Frontal cortex (tissue), 4 donors: Measurements from ENCODE around the gene TBC1D22A. TPM values are rescaled to one million over a fixed set of nuclear protein-coding genes. Genes with fewer than 3 reads are reported as not detected.

Experiments used
- DNase-seq, 2 donors: peaks; one replicate each; pipeline ENCODE4 v3.0.0; 2012; ENCODE audit warnings: low spot score in 2 of 2
- FAIRE-seq: peaks from 2 replicates; lab custom pipeline; 2012; peaks lifted over from hg19 to GRCh38; lab: Jason Lieb, UNC
- total RNA-seq: library from RNA; depleted of rRNA; stranded (reverse); fragments of >200 nt; gene quantifications from one replicate; pipeline ENCODE4 v1.2.3, GENCODE V29; 2014
- donor health status: control.
- donor health status: control.
- donor health status: control.

TBC1D22A gene
- total RNA-seq, 1 donor from 2014 or later = 5.3 TPM

DNA sequence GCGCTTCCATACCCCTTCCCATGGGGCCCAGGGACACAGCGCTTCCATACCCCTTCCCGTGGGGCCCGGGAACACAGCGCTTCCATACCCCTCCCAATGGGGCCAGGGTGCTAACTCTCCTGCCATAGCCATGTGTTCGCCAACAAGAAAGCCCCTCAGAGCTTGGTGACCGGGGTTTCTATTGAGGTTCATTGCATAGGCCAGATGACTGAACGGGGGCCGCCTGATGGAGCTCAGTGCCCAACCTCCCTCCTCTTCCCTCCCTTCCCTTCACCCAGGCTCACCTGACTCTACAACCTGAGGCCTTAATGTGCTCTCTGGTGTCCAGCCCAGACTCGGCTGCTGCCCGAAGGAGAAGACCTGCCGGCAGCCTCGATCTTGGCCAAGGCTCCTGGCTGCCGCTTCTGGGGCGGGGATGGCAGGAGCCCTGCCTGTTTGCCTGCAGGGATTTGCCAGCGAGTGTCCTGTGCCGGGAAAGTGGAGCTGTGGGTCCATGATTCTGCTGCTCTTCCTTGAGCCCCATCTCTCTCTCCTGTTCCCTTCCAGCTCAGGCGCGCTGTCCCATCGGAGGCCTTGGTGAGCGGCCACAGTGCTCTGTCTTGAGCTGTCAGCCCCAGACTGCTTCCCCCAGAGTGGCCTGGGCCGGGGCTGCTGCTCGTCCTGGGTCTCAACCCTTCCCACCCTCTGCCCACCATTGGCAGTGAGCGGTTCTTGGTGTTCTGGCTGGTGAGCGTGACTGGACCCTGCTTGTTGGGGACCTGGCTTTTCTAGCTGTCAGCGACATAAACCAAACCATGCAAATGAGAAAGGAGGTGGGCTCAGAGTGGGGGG is 267.0 kb downstream of the TBC1D22A start:
- FAIRE-seq (no peak), DNase-seq (no peak)

DNA sequence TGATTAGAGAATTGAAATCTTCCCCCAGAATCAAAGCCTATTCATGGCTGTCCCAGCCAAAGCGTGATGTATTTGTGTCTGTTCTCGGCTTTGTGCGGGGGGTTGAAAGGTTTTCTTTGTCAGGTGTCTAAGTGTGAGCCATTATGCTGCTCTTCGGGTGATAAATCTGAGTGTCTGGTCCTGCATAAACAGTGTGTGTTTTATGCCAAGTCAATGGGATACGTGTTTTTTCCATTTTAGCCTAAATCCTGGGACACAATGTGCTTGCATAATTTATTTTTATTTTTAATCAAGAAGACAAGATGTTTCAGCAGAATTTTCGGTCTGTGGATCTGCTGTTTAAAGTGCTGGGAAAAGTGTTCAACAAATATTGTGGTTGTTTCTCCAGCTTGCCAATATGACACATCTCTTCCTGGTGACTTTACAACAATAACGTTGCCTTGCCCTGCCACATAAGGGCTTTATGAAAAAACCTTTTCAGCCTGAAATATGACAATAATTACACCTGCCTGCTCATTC is 267.8 kb downstream of the TBC1D22A start:
- FAIRE-seq = no peak
- peak in 1 of 2 donors; percentile 50 for DNase-seq

DNA sequence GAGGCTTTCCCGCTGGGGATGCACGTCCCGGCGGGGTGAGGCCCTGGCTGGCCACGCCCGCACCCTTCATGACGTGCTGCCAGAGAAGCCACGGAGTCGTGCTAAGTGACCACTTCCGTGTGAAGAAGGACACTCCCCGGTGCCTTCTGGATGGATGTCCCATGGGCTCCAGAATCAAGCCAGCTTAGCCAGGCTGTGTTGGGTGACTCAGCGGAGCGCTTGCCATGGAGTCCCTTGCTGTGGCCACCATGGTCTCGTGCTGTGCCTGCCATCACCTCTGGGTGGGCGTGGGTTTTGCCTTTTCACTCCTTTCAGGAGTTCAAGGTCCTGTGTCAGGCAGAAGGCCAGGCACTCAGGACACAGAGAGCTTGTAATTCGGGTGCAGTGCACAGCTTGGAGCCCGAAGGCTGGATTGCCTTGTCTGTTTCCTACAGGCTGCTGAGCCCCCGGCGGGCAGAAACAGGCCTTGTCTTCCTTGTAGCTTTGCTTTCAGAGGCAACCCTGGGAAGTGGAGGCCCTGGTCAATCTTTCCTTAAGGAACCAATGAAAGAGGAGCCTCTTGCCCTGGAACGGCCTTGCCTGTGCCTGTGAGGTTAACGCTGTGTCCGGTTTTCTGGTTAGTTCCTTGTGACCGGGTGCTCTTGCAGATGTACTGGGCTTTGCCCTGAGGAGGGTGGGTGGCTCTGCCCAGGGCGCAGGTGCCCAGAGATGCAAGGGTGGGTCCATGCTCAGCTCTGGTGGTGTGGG is 268.6 kb downstream of the TBC1D22A start:
- no peak for FAIRE-seq

DNA sequence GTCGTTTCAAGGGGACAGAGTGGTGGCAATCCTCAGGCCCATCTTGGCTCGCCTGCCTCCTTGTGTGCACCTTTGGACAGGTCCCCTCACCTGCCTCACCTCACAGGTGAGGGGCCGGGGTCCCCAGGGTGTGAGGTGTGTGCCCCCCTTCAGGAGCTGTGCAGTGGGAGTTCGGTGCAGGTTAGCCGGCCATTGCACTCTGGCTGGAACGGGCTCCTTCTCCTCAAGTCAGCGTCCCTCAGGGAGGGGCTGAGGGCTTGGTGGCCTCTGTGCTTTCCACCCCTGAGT is 269.1 kb downstream of the TBC1D22A start:
- DNase-seq (no peak), FAIRE-seq (no peak)

More for the DNA sequence above, 268.6 kb downstream of the TBC1D22A start:
- no peak for DNase-seq

DNA sequence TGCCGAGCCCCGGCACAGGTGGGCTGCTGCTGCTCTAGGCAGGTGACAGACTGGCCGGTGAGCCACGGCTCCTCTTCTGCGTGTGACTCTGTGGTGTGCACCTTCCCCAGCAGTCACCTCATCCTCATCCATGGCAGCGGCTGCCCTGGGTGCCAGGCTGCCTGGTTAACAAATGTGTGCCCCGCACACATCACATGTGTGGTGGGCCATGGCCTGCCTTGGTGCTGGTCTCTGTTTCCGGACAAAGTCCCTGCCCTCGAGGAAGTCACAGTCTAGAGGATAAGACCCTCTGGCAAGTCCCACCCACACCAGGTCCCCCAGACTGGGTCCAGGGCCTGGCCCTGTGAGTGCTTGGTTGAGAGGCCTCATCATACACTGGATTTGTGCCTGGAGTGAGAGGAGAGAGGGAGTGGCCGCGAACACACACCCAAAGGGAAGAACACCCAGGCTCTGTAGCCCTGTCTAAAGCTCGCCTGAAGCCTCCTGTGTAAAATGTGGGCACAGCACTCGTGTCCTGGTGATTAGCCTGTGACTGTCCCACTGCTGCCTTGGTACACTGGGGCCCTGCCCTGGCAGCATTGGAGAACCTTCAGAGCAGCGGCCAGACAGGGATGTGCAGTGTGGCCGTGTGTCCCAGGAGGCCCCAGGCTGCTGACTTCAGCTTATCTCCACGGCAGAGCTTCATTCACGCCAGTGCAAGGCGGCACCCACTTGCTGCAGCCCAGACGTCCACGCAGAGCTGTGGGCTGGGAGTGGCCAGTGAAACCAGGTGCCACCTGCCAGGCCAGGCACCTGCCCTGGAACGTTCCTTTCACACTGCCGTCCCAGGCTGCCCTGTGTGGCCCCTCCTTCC is 269.9 kb downstream of the TBC1D22A start:
- FAIRE-seq = no peak
- DNase-seq = no peak

DNA sequence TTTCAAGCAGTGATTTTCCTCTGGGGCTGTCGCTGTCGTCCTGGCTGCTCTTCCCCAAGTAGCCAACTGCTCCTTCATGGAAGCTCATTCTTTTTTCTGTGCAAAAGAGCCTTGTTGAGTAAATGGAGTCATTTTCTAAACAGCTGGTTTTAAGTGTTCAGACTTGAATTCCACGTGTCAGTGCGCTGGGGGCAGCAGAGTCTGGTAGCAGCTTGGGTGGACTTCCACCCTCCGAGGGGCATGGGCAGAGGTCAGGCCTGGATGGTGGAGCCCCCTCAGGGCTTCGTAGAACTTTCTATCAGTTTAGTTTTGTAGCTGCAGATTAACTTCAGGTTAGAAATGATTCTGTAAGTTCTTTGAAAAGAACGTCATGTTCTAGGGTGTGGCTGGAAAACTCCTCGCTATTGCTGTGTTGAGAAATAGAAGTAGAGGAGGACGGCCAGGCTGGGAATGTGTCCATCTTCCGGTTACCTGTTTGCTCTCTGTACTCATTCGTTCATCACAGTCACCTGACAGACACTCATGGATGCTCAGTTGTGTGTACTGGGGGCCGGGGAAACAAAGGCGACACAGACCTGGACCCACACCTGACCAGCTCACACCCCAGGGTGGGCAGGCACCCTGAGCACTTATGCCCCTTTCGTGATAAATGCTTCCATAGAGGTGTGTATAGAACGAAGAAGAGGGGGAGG is 270.7 kb downstream of the TBC1D22A start:
- no peak for FAIRE-seq

DNA sequence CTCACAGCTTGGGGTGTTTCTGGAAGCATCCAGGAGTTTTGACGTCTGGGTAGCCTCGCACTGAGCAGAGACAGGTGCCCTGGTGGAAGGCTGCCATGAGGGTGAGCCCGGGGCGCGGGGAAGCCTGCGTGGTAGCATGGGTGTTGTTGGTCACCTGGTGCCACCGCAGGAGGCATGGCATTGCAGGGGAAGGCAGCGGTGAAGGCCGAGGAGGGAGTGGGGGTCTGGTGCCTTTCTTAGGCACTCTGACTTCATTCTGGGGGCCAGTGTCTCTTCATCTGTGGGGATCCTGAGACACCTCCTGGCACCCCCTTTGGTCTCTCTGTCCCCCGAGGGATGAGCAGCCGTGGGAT is 271.2 kb downstream of the TBC1D22A start:
- FAIRE-seq (no peak), DNase-seq (no peak)

More for the DNA sequence above, 270.7 kb downstream of the TBC1D22A start:
- DNase-seq = no peak

DNA sequence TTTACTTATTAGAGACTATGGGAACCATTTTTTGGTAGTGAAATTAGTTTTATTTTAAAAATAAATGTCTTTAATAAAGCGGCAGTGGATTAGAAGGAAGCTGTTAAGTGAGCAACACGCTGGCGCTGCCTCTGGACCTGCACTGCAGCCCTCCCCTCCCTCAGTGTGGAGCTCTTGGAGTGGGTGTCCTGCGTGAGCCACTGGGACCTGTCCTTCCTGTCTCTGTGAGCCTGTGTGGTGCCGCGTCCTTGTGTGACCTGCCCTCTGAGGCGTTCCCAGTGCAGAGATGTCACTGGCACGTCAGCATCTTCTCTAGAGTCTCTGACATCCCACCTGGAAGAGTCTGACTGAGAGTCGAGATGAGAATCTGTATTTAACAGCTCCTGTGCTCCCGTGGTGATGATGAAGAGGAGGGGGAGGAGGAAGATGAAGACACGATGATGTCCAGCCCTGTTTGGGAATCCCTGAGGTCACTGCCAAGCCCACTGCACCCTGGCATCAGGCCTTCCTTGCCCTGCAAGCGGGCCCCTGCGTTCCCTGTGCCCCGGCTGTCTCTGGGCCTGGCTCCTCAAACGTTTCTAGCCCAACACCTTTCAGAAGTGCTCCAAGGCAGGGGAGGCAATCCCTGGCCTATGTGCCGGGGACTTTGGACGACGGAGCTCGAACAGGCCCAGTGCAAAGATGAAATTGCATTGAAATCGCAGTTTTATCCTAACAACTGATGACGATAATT is 271.8 kb downstream of the TBC1D22A start:
- DNase-seq = no peak

DNA sequence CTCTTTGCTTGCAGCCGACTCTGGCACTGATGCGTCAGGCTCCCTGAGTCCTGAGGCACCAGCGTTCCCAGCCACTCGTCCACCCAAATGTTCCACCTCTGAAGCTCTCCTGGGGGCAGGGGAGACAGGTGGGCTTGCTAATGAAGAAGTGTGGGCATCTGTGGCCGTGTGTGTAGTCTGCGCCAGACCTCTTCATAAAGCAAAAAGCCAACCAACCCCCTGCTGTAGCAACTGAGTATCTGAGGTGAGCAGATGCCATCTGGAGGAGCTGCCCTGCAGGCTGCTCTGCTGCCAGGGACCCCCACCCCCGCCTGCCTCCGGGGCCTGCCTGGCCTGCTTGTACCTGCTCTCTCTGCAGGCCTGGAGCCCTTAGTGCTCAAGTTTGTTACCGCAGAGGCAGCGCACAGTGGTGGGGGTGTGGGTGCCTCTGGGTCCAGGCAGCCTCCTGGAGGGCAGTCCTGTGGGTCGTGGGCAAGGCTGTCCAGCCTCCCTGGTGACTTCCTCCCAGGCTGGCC is 272.5 kb downstream of the TBC1D22A start:
- no peak for FAIRE-seq
- DNase-seq = no peak

More for the DNA sequence above, 271.8 kb downstream of the TBC1D22A start:
- no peak for FAIRE-seq

DNA sequence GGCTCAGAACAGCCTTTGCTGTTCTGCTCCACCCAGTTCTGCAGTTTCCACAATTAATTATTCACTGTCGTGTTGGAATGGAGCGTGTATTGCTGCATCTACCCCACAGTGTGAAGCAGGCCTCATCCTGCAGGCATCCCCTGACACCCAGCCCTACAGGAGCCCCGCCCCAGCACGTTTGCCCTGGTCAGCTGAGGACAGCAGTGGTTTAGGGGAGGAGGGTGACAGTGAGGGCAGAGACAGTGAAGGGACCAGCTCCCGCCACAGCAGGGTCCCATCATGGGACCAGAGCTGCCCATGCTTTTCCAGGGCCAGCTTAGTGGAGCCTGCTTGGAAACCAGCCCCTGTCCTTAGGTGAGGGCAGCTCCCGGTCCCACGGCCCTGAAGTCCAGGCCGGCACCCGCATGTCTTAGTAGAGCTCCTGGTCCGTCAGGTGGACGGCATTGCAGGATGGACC is 273.0 kb downstream of the TBC1D22A start:
- no peak for DNase-seq
- no peak for FAIRE-seq

DNA sequence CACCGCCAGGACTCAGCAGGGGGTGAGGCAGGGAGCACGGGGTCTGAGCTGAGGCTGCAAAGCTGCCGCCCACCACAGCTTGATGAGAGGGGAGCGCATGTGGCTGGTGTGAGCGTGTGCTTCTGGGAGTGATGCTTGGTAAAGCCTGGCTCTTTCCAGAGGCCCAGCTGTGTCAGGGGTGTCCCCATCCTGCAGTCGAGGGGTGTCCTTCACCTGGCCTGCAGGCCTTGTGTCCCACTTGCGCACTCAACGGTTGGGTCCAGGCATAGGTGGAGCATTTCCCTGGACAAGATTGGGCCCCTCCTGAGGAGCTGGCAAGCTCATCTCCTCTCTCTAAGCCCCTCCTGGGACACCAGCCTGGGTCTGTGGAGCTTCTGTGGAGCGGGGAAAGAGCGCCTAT is 273.9 kb downstream of the TBC1D22A start:
- DNase-seq = no peak
- FAIRE-seq = no peak

DNA sequence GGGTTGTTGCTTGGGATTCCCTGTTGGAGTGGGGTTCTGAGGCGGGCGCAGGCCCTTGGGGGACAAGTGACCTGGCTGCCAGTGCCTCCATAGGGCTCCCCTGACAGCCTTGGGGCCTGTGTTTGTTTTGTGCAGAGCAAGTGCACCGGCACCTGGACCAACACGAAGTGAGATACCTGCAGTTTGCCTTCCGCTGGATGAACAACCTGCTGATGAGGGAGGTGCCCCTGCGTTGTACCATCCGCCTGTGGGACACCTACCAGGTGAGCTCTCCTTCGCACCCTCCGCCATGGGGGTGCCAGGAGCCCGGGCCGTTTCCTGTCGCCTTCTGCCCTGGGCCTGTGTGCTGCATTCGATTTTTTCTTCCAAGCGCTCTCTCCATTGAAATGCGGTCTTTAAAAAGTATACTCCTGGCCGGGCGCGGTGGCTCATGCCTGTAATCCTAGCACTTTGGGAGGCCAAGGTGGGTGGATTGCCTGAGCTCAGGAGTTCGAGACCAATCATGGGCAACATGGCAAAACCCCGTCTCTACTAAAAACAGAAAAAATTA is 274.6 kb downstream of the TBC1D22A start:
- DNase-seq (no peak), FAIRE-seq (no peak)

DNA sequence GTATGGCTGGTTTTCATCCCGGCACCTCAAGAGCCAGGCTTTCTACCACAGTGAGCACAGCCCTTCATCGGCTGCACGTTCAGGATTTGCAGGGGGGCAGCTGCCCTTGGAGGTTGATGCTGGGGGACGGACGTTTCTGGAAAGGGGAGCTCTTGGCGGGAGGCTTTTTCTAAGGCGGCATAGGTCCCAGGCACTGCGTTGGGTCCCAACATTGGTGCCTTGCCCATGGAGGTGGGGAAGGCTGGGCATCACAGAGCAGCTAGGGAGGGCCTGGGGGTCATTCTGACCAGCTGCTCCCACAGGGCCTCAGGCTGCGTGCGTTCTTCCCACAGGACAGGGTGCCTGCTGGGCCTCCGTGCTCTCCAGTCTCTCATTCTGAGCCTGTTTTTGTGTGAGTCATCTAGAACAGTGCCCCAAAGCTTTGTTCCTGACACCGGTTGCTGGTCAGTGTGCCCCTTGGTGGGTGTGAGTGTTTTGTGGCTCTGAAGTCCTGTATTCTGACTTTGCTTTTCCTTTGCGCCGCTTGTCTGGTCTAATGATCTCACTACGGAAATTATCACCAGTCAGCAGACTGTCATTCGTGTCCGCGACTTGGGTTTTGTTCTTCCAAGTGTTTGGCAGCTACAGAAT is 275.9 kb downstream of the TBC1D22A start:
- no peak for DNase-seq
- no peak for FAIRE-seq

DNA sequence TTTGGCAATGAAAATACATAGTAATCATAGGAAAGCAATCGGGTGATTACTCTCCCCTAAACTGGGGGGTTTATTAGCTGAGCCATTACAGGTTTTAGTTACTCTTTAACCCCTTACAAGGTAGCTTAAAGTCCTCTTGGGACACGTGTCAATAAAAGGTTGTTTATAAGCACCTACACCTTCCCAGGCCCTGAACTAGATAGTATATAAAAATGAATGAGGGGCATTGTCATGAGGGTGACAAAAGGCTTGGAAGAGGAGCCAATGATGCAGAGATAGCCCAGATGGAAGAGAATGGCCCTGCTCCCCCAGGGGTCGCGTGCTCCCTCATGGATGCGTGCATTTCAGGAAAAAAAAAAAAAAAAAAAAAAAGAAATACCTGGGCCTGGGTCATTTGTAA is 276.9 kb downstream of the TBC1D22A start:
- DNase-seq = no peak
- FAIRE-seq = no peak

DNA sequence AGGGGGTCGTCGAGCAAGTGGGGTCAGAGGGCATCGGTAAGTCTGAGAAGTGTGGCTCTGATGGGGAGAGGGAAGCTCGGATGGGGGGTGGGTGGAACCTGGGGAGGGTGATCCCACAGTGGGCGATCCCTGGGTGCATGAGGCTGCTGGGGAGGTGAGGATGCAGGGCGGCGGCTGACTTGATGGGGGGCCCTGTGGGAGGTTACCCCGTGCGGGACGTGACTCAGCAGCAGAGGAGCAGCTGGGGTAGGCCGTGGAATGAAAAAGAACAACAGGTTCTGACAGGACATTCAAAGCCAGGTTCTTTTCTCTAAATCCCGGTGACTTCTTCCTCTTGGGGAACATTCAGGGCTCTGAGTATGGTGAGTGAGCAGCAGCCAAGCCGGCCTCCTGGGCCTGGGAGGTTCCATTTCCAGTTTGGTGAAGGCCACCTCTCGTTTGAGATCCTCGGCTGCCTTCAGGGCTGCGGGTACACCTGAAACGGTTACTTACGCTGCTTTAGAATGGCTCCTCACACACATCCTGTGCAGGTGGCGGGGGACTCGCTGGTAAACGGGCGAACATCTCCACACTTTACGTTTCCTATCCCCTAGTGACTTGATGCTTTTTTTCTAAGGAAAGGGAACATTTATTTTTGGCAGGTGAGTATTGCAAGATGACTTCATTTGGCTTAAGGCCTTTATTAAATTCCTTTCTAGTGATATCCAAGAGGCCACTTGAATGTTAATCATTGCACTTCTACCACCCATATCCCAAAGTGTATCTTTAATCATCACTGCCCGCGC is 278.2 kb downstream of the TBC1D22A start:
- no peak for FAIRE-seq
- no peak for DNase-seq

DNA sequence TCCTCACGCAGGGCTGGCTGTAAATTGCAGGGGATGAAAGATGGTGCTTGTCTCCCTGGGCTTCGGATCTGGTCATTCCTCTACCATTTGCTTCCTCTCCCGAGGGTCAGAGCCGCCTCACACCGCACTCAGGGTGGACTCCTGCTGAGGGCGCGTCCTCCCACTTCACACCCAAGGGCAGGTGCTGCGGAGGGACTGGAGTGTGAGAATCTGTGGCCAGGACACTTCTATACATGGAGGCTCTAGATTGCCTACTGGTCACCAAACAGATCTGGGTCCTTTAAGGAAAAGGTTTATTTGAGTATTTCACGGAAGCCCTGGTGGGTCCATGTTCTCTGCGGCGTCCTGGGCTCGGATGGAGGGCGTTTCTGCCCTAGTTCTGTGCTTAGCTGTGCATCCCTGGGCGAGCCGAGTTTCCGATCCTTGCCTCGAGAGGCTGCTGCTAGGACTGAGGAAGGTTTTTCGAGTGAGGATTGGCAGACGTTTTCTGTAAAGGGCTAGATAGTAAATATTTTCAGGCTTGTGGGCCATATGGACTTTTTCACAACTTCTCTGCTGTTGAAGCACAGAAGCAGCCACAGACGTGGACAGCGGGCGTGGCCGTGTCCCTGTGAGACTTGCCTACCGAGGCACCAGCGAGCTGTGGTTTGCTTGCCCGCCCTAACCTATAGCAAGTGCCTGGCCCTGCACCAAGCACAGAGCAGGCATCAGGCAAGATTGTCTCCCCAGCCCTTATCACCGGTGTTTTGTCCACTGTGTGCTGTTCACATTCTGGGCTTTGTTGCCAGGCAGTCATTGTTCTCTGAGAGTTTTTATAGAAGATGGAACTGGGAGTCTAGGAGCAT is 279.0 kb downstream of the TBC1D22A start:
- FAIRE-seq = no peak
- no peak for DNase-seq
